SK-N-DZ (cell line): Measurements from ENCODE around the gene MSI2.
A peak's percentile ranks its signal among the peaks of the same experiment; 100 is the strongest.

ENCODE experiments used
- DNase-seq: peaks from one replicate; pipeline ENCODE4 v3.0.0-alpha.2; 2015; ENCODE audit warnings: low spot score

The MSI2 gene

DNA sequence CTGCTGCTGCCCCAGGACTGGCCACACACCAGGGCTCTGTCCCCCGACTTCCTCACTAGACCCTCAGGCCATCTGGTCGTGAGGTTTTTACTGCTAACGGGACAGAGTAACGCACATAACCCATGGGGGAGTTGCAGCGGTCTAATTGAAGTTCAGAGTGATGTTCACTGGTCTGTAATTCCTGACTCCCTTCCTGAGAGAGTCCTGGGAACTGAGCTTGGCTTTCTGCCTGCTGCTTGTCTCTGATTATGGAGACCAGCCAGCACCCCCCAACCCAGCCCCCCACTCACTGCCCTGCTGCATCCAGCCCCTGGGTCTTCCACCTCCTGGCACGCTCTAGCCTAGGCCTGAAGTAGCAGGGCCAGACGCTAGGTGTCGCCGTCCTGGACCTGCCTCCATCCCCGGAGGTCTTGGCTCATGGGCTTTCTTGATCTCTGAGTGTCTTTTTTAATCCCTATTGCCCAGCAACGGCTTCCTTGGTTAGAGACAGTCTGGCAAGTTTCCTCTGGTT is 295.8 kb downstream of the MSI2 start:
- DNase-seq = no peak

DNA sequence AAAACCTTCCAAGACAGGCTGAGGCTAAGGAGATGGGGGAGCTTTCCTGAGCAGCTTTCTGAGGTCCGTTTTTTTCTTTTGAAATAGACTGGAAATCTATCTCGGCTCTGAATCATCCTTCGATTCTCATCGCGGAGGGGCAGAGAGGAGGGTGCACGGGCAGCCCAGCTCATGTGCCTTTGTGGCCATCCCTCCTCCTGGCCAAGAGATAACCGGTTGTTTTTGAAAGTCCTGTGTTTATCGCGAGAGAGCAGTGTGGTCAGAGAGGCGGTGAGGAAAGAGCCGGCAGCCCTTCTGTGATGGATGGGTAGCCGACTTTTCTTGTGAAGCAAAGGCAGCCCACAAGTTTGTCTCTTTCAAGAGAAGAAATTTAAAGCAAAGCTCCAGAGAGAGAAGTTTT is 297.2 kb downstream of the MSI2 start:
- no peak for DNase-seq

DNA sequence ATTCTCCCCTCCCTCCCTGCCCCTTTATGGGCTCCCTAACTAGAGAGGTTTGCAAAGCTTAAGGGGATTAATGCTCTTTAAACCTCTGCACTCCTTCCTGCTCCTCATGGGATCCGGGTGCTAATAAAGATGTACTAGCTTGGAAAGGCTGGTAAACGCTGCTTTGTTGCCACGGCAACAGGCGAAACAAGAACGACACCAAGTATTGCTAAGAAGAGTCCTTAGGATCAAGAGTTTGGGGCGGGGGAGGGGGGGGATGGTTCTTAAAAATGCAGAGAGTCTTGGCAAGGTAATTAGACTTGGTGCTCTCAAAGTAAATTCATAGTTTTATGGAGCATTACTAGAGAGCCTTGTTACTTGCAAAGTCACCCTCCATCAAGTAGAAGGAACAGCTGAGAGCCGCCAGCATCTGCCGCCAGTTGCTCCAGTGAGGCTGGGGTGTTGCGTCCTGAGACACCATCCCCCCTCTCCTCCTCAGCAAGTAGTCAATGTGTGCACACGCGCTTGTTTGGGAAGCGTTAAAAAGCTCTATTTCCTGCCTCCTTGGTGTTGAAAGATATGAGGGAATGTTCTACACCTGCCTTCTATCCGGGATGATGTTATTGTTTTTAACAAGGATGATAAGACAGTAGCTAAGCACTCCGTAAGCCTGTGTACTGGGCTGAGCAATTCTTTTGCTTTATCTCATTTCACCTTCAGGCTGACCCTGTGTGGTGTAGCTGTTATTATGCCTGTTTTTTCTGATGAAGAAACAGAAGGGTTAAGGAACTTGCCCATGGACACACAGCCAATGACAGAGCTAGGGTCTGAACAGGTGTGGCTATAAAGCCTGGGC is 297.9 kb downstream of the MSI2 start:
- peak; percentile 50 for DNase-seq

DNA sequence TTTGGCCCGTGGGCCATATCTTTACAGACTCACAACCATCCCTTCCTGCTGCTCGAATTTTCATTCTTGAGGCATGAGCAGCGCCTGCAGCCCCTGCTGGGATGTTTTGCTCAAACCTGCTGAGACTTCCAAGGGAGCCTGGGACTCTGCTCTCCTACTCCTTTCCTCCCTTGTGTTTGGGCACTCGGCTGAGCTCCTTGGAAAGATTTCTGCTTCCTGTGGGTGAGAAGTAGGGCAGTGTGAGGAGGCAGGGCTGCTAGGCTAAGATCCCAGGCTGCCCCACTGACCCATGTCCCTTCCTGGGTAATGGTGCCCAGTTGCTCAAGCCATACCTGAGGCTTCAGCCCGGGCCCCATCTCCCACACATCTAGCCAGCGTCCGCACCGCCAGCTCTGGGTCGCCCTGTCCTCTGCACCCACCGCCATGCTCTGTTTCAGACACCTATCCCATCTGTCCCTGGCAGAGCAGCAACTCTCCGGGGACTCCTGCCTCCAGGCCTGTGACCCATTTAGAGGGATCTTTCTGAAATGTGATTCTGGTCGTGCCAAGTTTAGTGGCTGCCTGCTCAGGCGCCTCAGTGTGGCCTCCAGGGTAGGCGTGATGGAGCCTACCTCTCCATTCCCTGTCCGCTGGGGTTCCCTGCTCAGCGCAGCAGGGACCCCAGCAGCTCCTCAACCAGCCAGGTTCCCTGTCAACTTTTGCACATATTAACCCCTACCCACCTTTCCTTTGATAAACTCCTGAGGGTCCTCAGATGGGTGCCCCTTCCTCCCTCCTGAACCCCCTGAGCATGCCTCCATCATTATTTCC is 298.7 kb downstream of the MSI2 start:
- DNase-seq = no peak

DNA sequence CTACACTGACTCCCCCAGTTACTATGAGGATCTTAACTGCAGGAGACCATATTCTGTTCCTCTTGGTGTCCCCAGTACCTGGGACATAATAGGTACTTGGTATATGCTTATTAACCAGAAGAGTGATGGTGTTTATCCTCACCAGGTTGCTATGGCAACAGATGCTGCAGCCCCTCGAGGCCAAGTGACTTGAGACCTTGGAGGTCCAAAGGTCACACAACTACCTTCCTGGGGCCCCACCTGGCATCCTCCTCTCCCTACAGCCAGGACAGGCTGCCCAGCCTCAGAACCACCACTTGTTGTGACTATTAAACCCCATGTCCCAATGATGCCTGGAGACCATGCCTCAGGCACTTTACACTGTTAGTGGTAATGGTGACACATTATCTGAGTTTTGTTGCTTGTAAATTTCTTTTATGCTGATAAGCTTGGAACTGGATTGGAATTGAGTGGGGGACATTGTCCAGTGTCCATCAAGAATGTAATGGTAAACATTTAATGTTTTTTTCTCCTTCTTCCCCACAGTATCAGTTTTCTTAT is 299.4 kb downstream of the MSI2 start:
- DNase-seq = peak; percentile 35

DNA sequence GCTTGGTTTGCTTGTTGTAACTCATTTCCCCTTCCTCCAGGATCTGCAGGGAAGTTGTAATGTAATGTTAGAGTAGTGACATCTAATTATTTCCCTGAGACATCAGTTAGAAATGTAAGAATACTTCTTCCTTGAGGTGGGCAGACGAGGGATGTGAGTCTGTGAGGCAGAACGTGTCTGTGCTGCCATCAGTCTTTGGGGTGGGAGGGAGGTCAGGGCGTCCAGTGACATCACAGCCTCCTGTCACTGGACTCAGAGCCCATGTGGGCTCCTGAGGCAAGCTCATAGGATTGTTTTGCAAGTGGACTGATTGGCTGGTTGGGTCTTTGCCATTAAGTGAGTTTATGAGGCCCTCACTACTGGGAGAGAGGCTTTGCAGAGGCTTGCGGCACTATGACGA is 300.0 kb downstream of the MSI2 start:
- no peak for DNase-seq

DNA sequence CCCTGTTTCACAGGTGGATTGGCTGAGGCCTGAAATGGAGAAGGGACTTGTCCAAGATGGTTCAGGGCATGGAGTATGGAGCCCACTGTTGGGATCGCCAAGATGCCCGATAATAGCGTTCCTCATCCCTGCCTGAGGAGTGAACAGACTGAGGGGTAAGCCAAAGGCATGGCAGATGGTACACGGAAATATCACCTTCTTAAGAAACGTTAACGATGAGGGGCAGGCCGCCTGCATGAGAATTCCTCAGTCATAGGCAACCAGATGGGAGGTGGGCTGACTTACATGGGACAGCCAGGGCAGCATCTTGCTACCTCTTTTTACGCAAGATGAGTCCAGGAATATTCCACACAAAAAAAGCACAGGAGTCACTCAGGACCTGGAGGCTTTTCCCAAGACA is 300.7 kb downstream of the MSI2 start:
- no peak for DNase-seq

DNA sequence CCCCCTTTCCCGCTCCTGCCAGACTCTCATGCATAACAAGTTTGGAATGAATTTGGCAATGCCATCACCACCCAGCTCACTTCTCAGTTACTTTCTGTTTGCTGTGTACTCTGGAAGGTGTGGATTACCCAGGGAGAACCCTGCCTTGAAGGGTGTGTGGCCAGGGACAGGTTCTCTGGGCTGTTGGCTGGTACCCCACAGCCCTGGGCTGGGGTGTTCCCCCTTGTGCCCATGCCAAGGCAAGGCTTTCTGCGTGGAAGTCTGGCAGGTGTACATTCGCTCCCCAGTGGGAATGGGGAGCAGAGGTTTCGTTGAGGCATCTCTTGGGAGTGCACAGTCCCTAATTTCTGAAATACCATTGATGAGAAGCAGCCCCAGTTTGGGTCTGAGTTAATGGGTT is 301.1 kb downstream of the MSI2 start:
- DNase-seq = no peak

DNA sequence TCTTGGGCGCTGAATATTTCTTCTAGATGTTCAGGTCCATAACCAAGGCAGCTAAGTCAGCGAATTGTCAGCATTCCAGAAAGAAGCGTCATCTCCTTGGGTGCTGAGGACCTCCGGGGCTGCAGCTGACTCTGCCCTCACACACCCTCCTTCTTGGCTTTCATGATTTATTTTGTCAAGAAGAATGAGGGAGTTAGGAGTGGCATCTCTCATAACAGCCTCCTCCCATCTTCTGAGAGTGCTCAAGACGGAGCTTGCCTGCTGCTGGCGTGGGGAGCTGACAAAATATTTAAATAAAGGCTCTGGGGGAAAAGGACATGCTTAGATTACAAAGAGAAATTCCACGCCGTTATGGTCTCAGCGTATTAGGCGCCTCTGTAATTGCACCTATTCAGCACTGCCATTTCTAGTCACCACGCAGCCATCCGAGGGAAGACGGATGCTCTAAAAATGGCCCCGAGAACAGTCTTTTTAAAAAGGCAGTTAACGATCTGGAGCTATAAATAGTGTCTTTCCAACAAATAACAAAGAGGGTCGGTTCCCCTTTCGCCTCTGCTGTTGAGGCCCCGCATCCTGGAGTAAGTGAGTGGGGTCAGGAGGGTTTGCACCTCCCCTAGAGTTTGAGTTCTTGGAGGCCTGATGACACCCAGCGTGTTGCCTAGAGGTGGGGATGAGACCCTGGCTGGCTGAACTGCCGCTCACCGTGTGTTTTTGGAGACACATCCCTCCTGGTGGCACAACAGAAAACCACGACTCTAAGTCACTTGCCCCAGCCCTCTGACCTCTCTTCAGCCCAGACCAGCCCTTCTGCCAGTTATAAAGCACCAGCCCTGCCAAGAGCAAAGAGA is 301.7 kb downstream of the MSI2 start:
- no peak for DNase-seq

DNA sequence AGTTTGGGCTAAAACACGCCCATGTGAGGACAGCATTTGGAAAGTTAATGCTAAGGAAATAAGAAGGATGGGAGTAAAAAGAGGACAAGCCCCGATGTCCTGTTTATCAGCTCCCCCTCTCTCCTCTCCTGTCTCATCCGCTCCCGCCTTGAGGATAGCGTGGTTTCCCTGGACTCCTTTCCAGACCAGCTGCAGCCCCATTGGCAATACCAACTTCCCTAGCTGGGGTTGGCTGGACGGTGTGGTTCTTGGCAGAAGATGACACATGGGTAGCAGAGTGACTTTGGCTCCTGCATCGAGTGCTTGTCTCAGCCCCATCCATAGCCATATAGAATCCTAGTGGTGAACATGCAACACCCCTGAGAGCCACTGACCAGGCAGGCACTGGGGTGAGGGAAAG is 302.9 kb downstream of the MSI2 start:
- no peak for DNase-seq

DNA sequence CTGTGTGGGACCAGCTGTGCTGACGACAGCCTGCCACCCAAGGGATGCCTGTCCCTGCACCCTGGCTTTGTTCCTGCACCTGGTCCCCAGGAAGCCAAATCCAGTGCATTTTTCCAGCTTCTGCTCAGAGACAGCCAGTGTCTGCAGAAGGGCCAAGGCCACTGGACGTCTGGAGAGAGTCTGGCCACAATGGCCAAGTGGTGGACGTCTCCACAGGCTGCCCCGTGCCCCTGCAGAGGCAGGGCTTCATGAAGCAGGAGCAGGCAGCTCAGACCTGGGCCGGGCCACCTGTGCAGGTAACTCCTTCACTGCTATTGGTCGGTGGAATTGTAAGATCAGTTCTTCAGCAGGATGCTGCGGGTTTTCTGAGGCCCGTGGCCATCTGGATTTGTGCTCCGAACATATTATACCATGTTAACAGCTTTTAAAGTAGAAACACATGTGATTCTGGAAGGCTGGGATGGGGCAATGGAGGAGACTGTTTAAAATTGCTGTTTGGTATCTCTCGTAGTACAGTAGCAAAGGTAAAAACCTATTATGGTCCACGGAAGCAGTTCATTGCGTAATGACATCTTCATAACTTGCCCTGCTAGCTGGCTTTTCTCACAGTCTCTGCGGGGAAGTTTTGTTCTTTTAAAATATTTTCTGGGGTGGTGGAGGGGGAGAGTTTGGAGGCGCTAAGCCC is 303.5 kb downstream of the MSI2 start:
- no peak for DNase-seq

DNA sequence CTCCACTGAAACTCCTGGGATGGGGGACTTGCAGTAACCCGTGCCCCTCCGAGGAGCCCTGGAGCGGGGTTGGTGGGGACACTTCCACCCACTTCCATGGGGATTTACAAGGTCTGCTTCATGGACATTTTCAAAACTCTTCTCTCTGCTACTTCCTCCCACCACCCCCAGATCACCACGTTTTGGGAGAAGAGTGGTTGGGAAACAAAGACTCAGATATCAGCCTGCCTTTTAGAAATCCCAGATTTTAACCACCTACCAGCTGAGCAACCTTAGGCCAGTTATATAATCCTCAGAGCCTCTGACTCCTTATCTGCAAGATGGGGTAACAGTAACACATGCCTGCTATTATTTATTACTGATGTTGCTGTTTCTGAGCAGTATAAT is 304.0 kb downstream of the MSI2 start:
- DNase-seq = no peak

DNA sequence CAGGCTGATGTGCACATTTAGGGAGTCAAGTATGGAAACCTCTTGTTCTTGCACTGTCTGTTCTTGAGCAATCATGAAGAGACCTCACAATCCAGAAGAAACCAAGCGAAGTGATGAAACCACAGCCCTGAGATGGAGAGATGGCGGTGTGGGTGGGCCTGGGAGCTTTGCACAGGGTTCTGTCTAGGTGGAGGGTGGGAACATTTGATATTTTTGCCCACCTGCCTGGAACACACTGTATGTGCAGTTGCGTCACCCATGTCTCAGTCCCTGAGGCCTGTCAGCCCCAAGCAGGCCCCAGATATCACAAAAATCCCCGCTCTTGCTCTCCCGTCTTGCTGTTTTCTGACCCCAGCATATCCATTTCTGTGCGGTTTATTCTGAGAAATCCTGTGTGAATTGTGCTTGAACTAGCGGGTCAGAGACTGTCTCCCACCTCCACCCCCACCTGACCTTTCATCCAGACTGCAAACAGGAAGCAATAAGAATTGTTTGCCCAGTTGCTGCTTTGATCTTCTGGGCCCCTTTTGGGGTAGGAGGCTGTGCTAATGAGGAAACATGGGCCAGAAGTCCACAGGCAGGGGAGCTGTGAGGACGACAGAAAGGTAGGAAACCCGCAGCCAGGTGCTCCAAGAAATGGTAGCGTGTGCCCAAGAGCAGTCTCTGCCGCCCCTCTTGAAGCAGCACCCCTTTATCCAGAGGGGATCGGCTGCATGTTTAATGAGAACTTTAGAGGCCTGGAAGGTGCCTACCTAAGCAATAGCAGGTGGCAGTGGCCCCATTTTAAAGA is 304.9 kb downstream of the MSI2 start:
- no peak for DNase-seq

DNA sequence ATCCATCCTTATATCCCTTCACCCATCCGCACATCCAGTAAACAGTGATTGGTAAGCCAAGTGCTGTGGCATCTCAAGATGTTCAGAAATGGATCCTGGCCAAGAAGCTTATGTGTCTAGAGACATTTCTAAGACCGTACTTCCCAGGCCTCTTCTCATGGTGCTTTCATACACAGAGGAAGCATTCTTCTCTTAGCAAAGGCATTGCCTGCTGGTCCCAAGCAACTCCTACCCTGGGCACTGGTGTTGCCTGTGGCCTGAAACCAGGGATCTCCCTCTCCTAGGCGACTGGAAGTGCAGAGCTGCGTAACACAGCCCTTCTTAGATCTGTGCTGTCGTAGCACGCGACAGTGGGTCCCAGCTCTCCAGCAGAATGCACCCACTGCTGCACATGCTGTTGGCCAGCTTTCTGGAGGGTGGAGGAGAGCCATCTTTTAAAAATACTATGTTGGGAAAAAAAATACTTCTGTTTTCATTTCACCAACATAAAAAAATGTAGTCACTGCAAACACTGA is 305.9 kb downstream of the MSI2 start:
- no peak for DNase-seq

DNA sequence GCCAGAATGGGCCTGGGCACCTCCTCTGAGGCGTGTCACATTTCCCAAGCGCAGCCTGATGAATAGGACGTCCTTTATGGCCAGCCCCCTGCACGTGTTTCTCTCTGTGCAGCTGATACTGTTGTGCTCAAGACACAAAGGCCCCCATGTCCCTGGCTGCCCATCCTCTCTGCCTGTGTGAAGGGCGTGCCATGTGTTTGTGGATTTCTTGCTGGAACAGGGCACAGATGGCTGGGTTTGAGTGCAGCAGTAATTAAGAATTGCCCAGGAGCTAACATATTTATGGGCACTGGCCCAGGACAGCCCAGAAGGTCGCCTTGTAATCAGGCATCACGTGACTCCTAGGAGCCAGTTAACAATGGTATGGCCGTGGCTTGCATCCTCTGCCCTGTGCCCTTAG is 307.6 kb downstream of the MSI2 start:
- DNase-seq = no peak

DNA sequence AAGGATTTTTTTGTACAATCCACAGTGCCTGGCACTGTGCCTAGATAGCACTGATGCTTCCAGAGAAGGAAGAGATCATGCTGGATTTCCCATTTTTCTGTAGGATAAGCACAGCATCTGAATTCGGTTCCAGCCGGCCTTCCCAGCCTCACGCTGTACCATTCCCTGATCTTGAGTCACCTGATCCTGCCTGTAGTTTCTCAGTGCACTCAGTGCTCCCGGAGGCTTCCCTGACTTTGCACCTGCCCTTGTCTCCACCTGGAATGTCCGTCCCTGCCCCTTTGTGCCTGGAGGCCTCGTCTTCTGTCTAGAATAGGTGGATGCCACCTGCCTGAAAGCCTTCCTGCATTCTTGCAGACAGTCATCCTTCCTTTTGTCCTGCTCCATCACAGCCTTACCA is 308.9 kb downstream of the MSI2 start:
- no peak for DNase-seq

DNA sequence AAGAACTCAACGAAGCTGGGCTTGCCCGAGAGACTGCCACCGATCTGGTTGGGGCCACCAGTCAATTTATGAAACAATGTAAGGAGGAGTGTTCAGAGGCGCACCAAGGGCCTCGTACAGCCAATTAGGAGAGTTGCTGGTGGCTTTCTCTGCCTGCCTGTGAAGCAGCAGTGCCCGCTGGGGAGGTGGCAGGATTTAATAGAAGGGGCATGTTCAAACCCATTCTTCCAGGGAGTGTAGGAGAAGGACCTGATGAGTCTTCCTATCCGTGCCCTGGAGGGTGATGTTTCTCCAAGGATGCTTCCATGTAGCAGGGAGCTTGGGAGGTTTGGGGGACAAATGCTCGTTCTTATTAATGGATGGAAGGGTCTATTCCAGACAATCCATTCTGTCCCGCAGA is 310.4 kb downstream of the MSI2 start:
- no peak for DNase-seq

DNA sequence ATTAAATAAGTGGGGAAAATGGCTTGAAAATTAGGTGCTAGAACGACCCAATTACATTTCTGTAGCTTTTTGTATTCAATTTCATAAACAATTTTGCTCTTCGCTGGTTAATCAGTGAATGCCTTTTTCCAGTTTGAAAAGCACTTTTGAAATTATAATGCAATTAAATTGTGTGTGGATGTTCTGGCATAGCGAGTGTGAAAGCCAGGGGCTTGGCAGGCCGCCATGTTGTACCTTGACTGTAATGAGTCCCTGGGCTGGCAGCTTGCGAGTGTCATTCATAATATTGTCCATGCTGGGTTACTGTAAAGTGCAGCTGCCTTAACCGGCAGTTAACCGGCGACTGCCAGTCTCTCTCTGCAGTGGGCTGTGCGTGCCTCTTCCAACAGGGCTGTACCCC is 310.9 kb downstream of the MSI2 start:
- DNase-seq = peak; percentile 83

DNA sequence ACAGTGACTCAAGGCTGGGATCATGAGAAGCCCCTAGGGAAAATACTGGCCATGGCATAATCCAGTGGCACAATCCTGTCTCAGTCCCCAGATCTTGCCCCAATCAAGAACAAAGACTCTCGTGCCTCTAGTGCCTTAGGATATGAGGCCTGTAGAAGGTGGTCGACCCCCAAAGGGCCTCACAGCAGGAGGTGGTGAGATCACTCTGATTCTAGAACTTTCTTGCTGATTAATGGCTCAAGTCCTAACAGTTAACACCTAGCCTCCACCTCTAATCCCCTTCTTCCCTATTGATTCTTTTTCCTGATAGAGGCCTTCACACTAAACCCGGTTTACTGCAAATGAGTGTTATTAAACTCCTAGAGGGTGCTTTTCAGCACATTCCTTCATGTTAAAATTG is 312.0 kb downstream of the MSI2 start:
- DNase-seq = no peak

DNA sequence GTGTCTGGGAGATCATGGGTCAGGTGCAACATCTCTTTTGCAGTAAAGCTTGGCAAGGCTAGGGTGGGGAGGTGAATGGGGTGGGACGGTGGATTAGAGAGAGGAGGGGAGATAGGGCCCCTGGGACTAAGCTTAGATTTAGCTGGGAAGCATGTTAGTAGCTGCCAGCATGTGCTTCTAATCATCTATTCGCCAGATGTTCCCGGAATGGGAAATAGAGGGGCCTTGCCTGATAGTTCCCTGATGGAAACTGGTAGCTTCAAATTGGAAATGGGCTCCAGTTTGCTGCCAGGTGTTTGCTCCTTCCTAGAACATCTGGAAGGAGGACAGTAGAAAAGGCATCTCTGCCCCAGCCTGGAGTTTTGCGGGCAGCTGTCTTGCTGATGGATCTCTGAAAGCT is 312.7 kb downstream of the MSI2 start:
- no peak for DNase-seq
